ENCODE measurements around the gene OR2Y1.

OR2Y1 gene

GRCh38 chr5:180690562-180690961 is 49.3 kb downstream of the OR2Y1 start:
- H3K79me2 ChIP-seq (ENCODE audit: control insufficient read depth, low read length), result no peaks in the 10 kb centered on the region
- H3K4me1 ChIP-seq (ENCODE audit: control insufficient read depth, low read length), result no peaks in the 10 kb centered on the region
- no peaks in the 10 kb centered on the region; the same call in 1 of the 2 replicates for H3K9me3 ChIP-seq (ENCODE audit: control insufficient read depth, insufficient read depth, low read length)
- H3K36me3 ChIP-seq (ENCODE audit: control insufficient read depth, low read length), result no peaks in the 10 kb centered on the region
- H3K9me2 ChIP-seq (replicated peaks; ENCODE audit: control insufficient read depth, low read length), result no peaks in the 10 kb centered on the region
- H3K27me3 ChIP-seq (ENCODE audit: control insufficient read depth, low read length), result no peaks in the 10 kb centered on the region; the same call in 1 of the 2 replicates
- H3K4me2 ChIP-seq (ENCODE audit: low read length), result no peak overlapping the region
- no peaks in the 10 kb centered on the region for H4K20me1 ChIP-seq (ENCODE audit: control insufficient read depth, insufficient read depth, low read depth, low read length)
- H3F3A ChIP-seq (ENCODE audit: control insufficient read depth, insufficient read depth), result no peaks in the 10 kb centered on the region
- no peak overlapping the region for H3K4me3 ChIP-seq (ENCODE audit: low read length)
- no peak overlapping the region for H3K27ac ChIP-seq (ENCODE audit: low read depth, low read length)
- no peak for TF ChIP-seq EZH2phosphoT487 (IDR thresholded peaks at IDR 0.05; ENCODE audit: borderline replicate concordance, low read length)
- no peak for TF ChIP-seq CTCF (IDR thresholded peaks at IDR 0.05; ENCODE audit: low read depth, low read length, poor library complexity, severe bottlenecking)

DNA sequence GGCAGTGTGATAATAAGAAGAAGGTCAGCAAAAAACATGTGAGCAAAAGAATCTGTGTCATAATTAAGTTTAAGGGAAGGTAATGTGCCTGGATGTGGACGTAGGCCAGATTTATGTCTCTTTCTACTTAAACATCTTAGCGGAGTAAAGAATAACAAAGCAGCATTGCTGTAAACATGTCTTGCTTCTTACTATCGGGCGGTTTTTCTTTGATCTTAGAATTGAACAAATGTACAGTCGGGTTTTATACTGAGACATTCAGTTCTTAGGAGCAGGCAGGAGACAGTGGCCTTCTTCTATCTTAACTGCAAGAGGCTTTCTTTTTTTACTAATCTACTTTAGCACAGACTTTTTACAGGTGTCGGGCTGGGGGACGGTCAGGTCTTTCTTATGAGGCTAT is 50.1 kb downstream of the OR2Y1 start:
- Histone ChIP-seq H3K36me3 (ENCODE audit: control insufficient read depth, low read length) (no peaks in the 10 kb centered on the region), H3K4me1 (ENCODE audit: control insufficient read depth, low read length) (no peaks in the 10 kb centered on the region), H3K9me2 (replicated peaks; ENCODE audit: control insufficient read depth, low read length) (no peaks in the 10 kb centered on the region), H3K4me3 (ENCODE audit: low read length) (no peak overlapping the region), H3K27ac (ENCODE audit: low read depth, low read length) (no peak overlapping the region), H3K9me3 (ENCODE audit: control insufficient read depth, insufficient read depth, low read length) (no peaks in the 10 kb centered on the region), H4K20me1 (ENCODE audit: control insufficient read depth, insufficient read depth, low read depth, low read length) (no peaks in the 10 kb centered on the region), H3F3A (ENCODE audit: control insufficient read depth, insufficient read depth) (no peaks in the 10 kb centered on the region), H3K79me2 (ENCODE audit: control insufficient read depth, low read length) (no peaks in the 10 kb centered on the region), H3K27me3 (ENCODE audit: control insufficient read depth, low read length) (no peaks in the 10 kb centered on the region; the same call in 1 of the 2 replicates), H3K4me2 (ENCODE audit: low read length) (no peak overlapping the region)
- TF ChIP-seq EZH2phosphoT487 (IDR thresholded peaks at IDR 0.05; ENCODE audit: borderline replicate concordance, low read length), result no peak

Measured in DOHH2 (cell line).